K562 (cell line): ENCODE measurements around the gene BORCS5. TPM values are rescaled to one million over a fixed set of nuclear protein-coding genes. Genes with fewer than 3 reads are reported as not detected.

Experiments
- ATAC-seq: fragments of 200-7000 bp; cut with Tn5 transposase; 3 replicates; pipeline ENCODE4 v1.9.1; 2020; ENCODE audit warnings: moderate library complexity
- BruUV-seq: library from RNA; stranded (reverse); fragments of 400-500 nt; replicated peaks from 2 replicates; lab custom pipeline; 2021; lab: Mats Ljungman, UMichigan
- CTCF ChIA-PET: fragments of 300-600 bp; formaldehyde crosslinking; extraction: SDS; loops from one replicate; lab custom pipeline; 2021; ENCODE audit warnings: low intra/inter-chr PET ratio; lab: Yijun Ruan, JAX
- POLR2A ChIA-PET: fragments of 300-600, 350-650 bp; sonication (Branson Sonifier 250); formaldehyde crosslinking; extraction: SDS; loops from one replicate; lab custom pipeline; 2021; ENCODE audit warnings: antibody characterized with exemption, inconsistent platforms; lab: Yijun Ruan, JAX
- DNase-seq, 4 experiments: peaks; one replicate each; pipeline versions ENCODE4 v3.0.0 to v3.0.0-alpha.2; 2011 to 2018; ENCODE audit warnings: low spot score in 3 of 4, mixed read lengths in 3 of 4; ENCODE audit errors: extremely low read depth in 1 of 4
- FAIRE-seq: peaks from 2 replicates; lab custom pipeline; 2011; peaks lifted over from hg19 to GRCh38; lab: Jason Lieb, UNC
- H2AFZ ChIP-seq: 2 replicates; pipeline ENCODE4 v1.6.0; 2011; ENCODE audit warnings: low read depth, low read length, control low read depth, inconsistent platforms
- H3K27ac ChIP-seq: fragments of 200-600 bp; 3 replicates; pipeline ENCODE4 v1.8.0; 2011; ENCODE audit warnings: low read depth, mild to moderate bottlenecking, control low read depth, inconsistent platforms, low read length, moderate library complexity, mixed read lengths; ENCODE audit errors: extremely low read depth
- H3K27me3 ChIP-seq, 2 experiments: fragments of 300-600 bp in 1 of 2; 2 replicates in 1 of 2; 3 replicates in 1 of 2; pipeline versions ENCODE4 v1.6.0 to v1.8.0; 2011; ENCODE audit warnings: inconsistent platforms in 2 of 2, low read length in 2 of 2, mild to moderate bottlenecking in 1 of 2, mixed read lengths in 1 of 2, moderate library complexity in 1 of 2; ENCODE audit not compliant: control insufficient read depth in 2 of 2, insufficient read depth in 2 of 2
- H3K36me3 ChIP-seq: fragments of 300-600 bp; 3 replicates; pipeline ENCODE4 v1.8.0; 2011; ENCODE audit warnings: mild to moderate bottlenecking, low read length, inconsistent platforms; ENCODE audit not compliant: control insufficient read depth, insufficient read depth
- H3K4me1 ChIP-seq, 2 experiments: fragments of 200-600 bp in 1 of 2; replicated peaks in 1 of 2; 2 replicates in 1 of 2; 3 replicates in 1 of 2; pipeline versions ENCODE4 v1.5.1 to v1.8.0; 2011; ENCODE audit warnings: inconsistent platforms in 2 of 2, low read length in 2 of 2, mild to moderate bottlenecking in 1 of 2, mixed read lengths in 1 of 2, moderate library complexity in 1 of 2; ENCODE audit not compliant: control insufficient read depth in 2 of 2, insufficient read depth in 2 of 2
- H3K4me2 ChIP-seq: 2 replicates; pipeline ENCODE4 v1.6.1; 2011; ENCODE audit warnings: low read length, control low read depth, inconsistent platforms, mixed read lengths; ENCODE audit not compliant: insufficient read depth
- H3K4me3 ChIP-seq: fragments of 200-600 bp; sonication (generic), shearing (Covaris generic); 2 replicates; pipeline ENCODE4 v1.5.1; 2016; ENCODE audit warnings: control low read depth, inconsistent platforms
- H3K79me2 ChIP-seq: fragments of 200-600 bp; 3 replicates; pipeline ENCODE4 v1.8.0; 2011; ENCODE audit warnings: low read length, inconsistent platforms; ENCODE audit not compliant: control insufficient read depth, insufficient read depth
- H3K9ac ChIP-seq, 2 experiments: 2 replicates each; pipeline versions ENCODE4 v1.6.0 to v1.6.1; 2011; ENCODE audit warnings: low read depth in 2 of 2, low read length in 2 of 2, control low read depth in 1 of 2, inconsistent platforms in 1 of 2, mild to moderate bottlenecking in 1 of 2, mixed read lengths in 1 of 2; ENCODE audit not compliant: insufficient read depth in 1 of 2
- H3K9me1 ChIP-seq: one replicate; pipeline ENCODE4 v1.6.0; 2011; ENCODE audit warnings: inconsistent platforms, mild to moderate bottlenecking, low read length, moderate library complexity; ENCODE audit not compliant: control insufficient read depth, insufficient read depth
- H3K9me3 ChIP-seq: replicated peaks from 2 replicates; pipeline ENCODE4 v1.5.1; 2011; ENCODE audit warnings: low read depth, low read length, inconsistent platforms; ENCODE audit not compliant: control insufficient read depth, insufficient read depth
- H4K20me1 ChIP-seq: replicated peaks from 2 replicates; pipeline ENCODE4 v1.6.1; 2011; ENCODE audit warnings: low read length, inconsistent platforms, mixed read lengths; ENCODE audit not compliant: control insufficient read depth, insufficient read depth
- CCNT2 ChIP-seq: IDR thresholded peaks from 2 replicates; pipeline ENCODE4 v1.6.1; 2011; ENCODE audit warnings: borderline replicate concordance, low read depth, mild to moderate bottlenecking, moderate library complexity, mixed read lengths, low read length; ENCODE audit not compliant: insufficient read length; ENCODE audit errors: extremely low read depth
- CHD2 ChIP-seq: IDR thresholded peaks from 2 replicates; pipeline ENCODE4 v1.6.1; 2011; ENCODE audit warnings: low read depth, low read length
- DMBX1 ChIP-seq: fragments of 250-450 bp; sonication (Bioruptor Pico); IDR thresholded peaks from 2 replicates; pipeline ENCODE4 v1.8.0; 2022; ENCODE audit warnings: inconsistent platforms, mild to moderate bottlenecking, moderate library complexity, borderline replicate concordance
- FOXA3 ChIP-seq, 2 experiments: fragments of 450-650 bp in 1 of 2; sonication (generic) in 1 of 2; formaldehyde crosslinking; IDR thresholded peaks in 1 of 2; conservative IDR thresholded peaks in 1 of 2; 2 replicates each; pipeline versions ENCODE4 v1.4.0 to v1.8.0; 2020 to 2022; ENCODE audit warnings: mild to moderate bottlenecking in 2 of 2, missing genetic modification reagents in 1 of 2
- HSF4 ChIP-seq: fragments of 250-450 bp; sonication (Bioruptor Pico); IDR thresholded peaks from 2 replicates; pipeline ENCODE4 v2.1.2; 2022; ENCODE audit warnings: mild to moderate bottlenecking, moderate library complexity, borderline replicate concordance
- IRF2 ChIP-seq: sonication (generic); formaldehyde crosslinking; IDR thresholded peaks from 2 replicates; pipeline ENCODE4 v1.8.1; 2022; ENCODE audit warnings: mild to moderate bottlenecking, missing genetic modification reagents
- KLF13 ChIP-seq: fragments of 450-650 bp; IDR thresholded peaks from 2 replicates; pipeline ENCODE4 v1.6.1; 2016; ENCODE audit warnings: missing genetic modification characterization, low read depth, mild to moderate bottlenecking, missing compliant biosample characterization, moderate library complexity, borderline replicate concordance
- MCM5 ChIP-seq: fragments of 450-650 bp; IDR thresholded peaks from 2 replicates; pipeline ENCODE4 v1.6.1; 2016; ENCODE audit warnings: low read depth
- MEF2A ChIP-seq: IDR thresholded peaks from 2 replicates; pipeline ENCODE4 v1.6.1; 2011; ENCODE audit warnings: low read depth, mild to moderate bottlenecking, low read length, moderate library complexity; ENCODE audit not compliant: control insufficient read depth
- MTA2 ChIP-seq: fragments of 450-650 bp; IDR thresholded peaks from 2 replicates; pipeline ENCODE4 v1.6.1; 2016; ENCODE audit warnings: low read depth
- MTA3 ChIP-seq: fragments of 450-650 bp; formaldehyde crosslinking; IDR thresholded peaks from 2 replicates; pipeline ENCODE4 v1.6.1; 2017; ENCODE audit warnings: mild to moderate bottlenecking, borderline replicate concordance
- NFYB ChIP-seq: IDR thresholded peaks from 2 replicates; pipeline ENCODE4 v1.6.1; 2011; ENCODE audit warnings: mild to moderate bottlenecking, moderate library complexity; ENCODE audit not compliant: insufficient read length; ENCODE audit errors: extremely low read depth
- SP2 ChIP-seq: IDR thresholded peaks from 2 replicates; pipeline ENCODE4 v1.6.1; 2011; ENCODE audit warnings: mild to moderate bottlenecking, low read depth, low read length, moderate library complexity; ENCODE audit not compliant: poor library complexity, severe bottlenecking; ENCODE audit errors: extremely low read depth
- SREBF2 ChIP-seq: sonication (generic); formaldehyde crosslinking; IDR thresholded peaks from 2 replicates; pipeline ENCODE4 v1.4.0; 2020; ENCODE audit warnings: mild to moderate bottlenecking, missing genetic modification reagents
- ZBTB9 ChIP-seq: fragments of 450-650 bp; formaldehyde crosslinking; IDR thresholded peaks from 2 replicates; pipeline ENCODE4 v1.4.0; 2020; ENCODE audit warnings: mild to moderate bottlenecking, moderate library complexity
- ZNF311 ChIP-seq: fragments of 250-450 bp; sonication (Bioruptor Pico); IDR thresholded peaks from 2 replicates; pipeline ENCODE4 v1.4.0; 2020; ENCODE audit warnings: mild to moderate bottlenecking, moderate library complexity
- ZNF696 ChIP-seq: fragments of 250-450 bp; sonication (Bioruptor Pico); conservative IDR thresholded peaks from 2 replicates; pipeline ENCODE4 v1.4.0; 2020; ENCODE audit warnings: mild to moderate bottlenecking, moderate library complexity
- ZNF75A ChIP-seq: fragments of 450-650 bp; formaldehyde crosslinking; IDR thresholded peaks from 2 replicates; pipeline ENCODE4 v1.4.0; 2020; ENCODE audit warnings: mild to moderate bottlenecking
- WGBS: fragments of 100-300 bp; shearing (Covaris generic); methylation state at CpG from one replicate; pipeline ENCODE4 v1.1.6; 2016; ENCODE audit warnings: low coverage, mixed read lengths; ENCODE audit not compliant: insufficient coverage; ENCODE audit errors: missing lambda C conversion rate; 5-methylcytosine and 5-hydroxymethylcytosine counted together
- in situ Hi-C: fragments of 300-500 bp; cut with MboI; formaldehyde crosslinking; loops from 4 replicates; pipeline ENCODE4 v1.15.0; 2018; ENCODE audit warnings: inconsistent platforms, mixed read lengths
- intact Hi-C: fragments of 100-400 bp; cut with micrococcal nuclease; formaldehyde crosslinking; loops from 2 replicates; pipeline ENCODE4 v1.14.2; 2022
- polyA plus RNA-seq, 8 experiments: library from polyadenylated mRNA; depleted of rRNA in 4 of 8; stranded (reverse) in 5 of 8; unstranded in 3 of 8; fragments of >200 nt; fragmentation: Nextera tagmentation in 2 of 8; fragmentation: Illumina TruSeq in 1 of 8; extraction: Ambion mirVana in 2 of 8; extraction: Trizol in 1 of 8; gene quantifications; 2 replicates each; pipeline versions ENCODE4 v1.2.1 to v1.2.3, GENCODE V29; 2011 to 2014; ENCODE audit warnings: inconsistent platforms in 1 of 8, missing spikeins in 1 of 8
- total RNA-seq, 7 experiments: library from RNA; depleted of rRNA in 6 of 7; stranded (reverse); fragments of >200 nt in 6 of 7; fragmentation: Illumina TruSeq in 2 of 7; extraction: Trizol in 2 of 7; gene quantifications; 2 replicates each; pipeline versions ENCODE4 v1.2.1 to v1.2.3, GENCODE V29; 2011 to 2021; ENCODE audit warnings: low replicate concordance in 1 of 7

BORCS5 gene
- total and polyA plus RNA-seq, 9 of the 15 experiments (the other 6 are each of a cell fraction or from before 2014, with no cell fraction given), result 0.31 to 12.4 (median 6.6) TPM

GRCh38 chr12:12406762-12407161 is 49.9 kb downstream of the BORCS5 start:
- ChIA-PET CTCF (no interaction called here), POLR2A (no interaction called here)
- H2AFZ ChIP-seq, result no peak overlapping the region
- in situ Hi-C loops, result no loop called here
- TF ChIP-seq CCNT2 (no peak), MEF2A (no peak), ZNF696 (CRISPR knock-in tag) (no peak)
- no peaks in the 10 kb centered on the region for H3K9me3 ChIP-seq
- no peak overlapping the region for H3K4me2 ChIP-seq
- BruUV-seq, result no TSS peak
- no peak overlapping the region for H3K27ac ChIP-seq
- ATAC-seq (no peak), FAIRE-seq (no peak), DNase-seq (no peak)
- no peaks in the 10 kb centered on the region for H4K20me1 ChIP-seq
- H3K4me1 ChIP-seq, result peaks cover 0 to 6% of the 10 kb centered on the region in 2 experiments; a peak in 3 of 5 replicates
- no peaks in the 10 kb centered on the region for H3K36me3 ChIP-seq
- H3K27me3 ChIP-seq, result no peaks in the 10 kb centered on the region
- H3K4me3 ChIP-seq, result no peak overlapping the region
- no peaks in the 10 kb centered on the region for H3K9me1 ChIP-seq
- H3K79me2 ChIP-seq, result no peaks in the 10 kb centered on the region
- no peak overlapping the region for H3K9ac ChIP-seq
- intact Hi-C loops, result no loop called here

GRCh38 chr12:12408265-12408690 is 51.4 kb downstream of the BORCS5 start:
- Histone ChIP-seq H3K4me1 (peaks cover 0 to 6% of the 10 kb centered on the region in 2 experiments; a peak in 3 of 5 replicates), H3K79me2 (no peaks in the 10 kb centered on the region), H3K27me3 (no peaks in the 10 kb centered on the region), H2AFZ (no peak overlapping the region), H3K9me1 (no peaks in the 10 kb centered on the region), H3K4me2 (no peak overlapping the region), H4K20me1 (no peaks in the 10 kb centered on the region), H3K9ac (no peak overlapping the region), H3K9me3 (no peaks in the 10 kb centered on the region), H3K36me3 (no peaks in the 10 kb centered on the region), H3K4me3 (no peak overlapping the region), H3K27ac (no peak overlapping the region)
- ChIA-PET CTCF (no interaction called here), POLR2A (no interaction called here)
- in situ Hi-C loops, result no loop called here
- DNase-seq, result no peak
- ATAC-seq, result no peak
- no peak for FAIRE-seq
- 75% methylated on average over 1 of the region's 1 CpG for WGBS
- BruUV-seq, result no TSS peak
- intact Hi-C loops, result no loop called here
- TF ChIP-seq CHD2 (no peak), MTA3 (no peak), KLF13 (tag) (no peak), MCM5 (no peak), ZBTB9 (CRISPR knock-in tag) (no peak), MTA2 (no peak), NFYB (no peak), SREBF2 (CRISPR knock-in tag) (no peak), FOXA3 (CRISPR knock-in tag; conservative IDR thresholded peaks at IDR 0.05 in 1 of 2, IDR thresholded peaks at IDR 0.05 in 1 of 2) (no peak), HSF4 (no peak), IRF2 (no peak), ZNF311 (CRISPR knock-in tag) (no peak), DMBX1 (no peak), ZNF75A (CRISPR knock-in tag) (no peak), SP2 (no peak)
